HepG2 (cell line): ENCODE measurements around the gene UBAP2L. TPM values are rescaled to one million over a fixed set of nuclear protein-coding genes. Genes with fewer than 3 reads are reported as not detected.

Source experiments
- CBX1 ChIP-seq: IDR thresholded peaks from one replicate; pipeline ENCODE4 v1.6.1; 2016; ENCODE audit warnings: antibody characterized with exemption, low read depth
- FOXC1 ChIP-seq: sonication (generic); formaldehyde crosslinking; IDR thresholded peaks from 2 replicates; pipeline ENCODE4 v1.8.0; 2022; ENCODE audit warnings: mild to moderate bottlenecking, missing genetic modification reagents, borderline replicate concordance
- KDM2A ChIP-seq: sonication (generic); formaldehyde crosslinking; IDR thresholded peaks from 2 replicates; pipeline ENCODE4 v1.4.0; 2020; ENCODE audit warnings: low read depth, missing genetic modification reagents, borderline replicate concordance
- KDM5A ChIP-seq: fragments of 200-600 bp; sonication (generic); IDR thresholded peaks from 2 replicates; pipeline ENCODE4 v1.7.0; 2018; ENCODE audit warnings: antibody characterized with exemption, mild to moderate bottlenecking, low read length, borderline replicate concordance
- RFX3 ChIP-seq: IDR thresholded peaks from 2 replicates; pipeline ENCODE4 v1.6.1; 2016; ENCODE audit warnings: missing biosample characterization, missing genetic modification reagents
- TMF1 ChIP-seq: sonication (generic); formaldehyde crosslinking; IDR thresholded peaks from 2 replicates; pipeline ENCODE4 v1.8.1; 2022; ENCODE audit warnings: low read depth, missing genetic modification reagents
- ZFP36L1 ChIP-seq: sonication (generic); formaldehyde crosslinking; IDR thresholded peaks from 2 replicates; pipeline ENCODE4 v1.8.0; 2022; ENCODE audit warnings: mild to moderate bottlenecking, missing genetic modification reagents, moderate library complexity
- ZFP91 ChIP-seq: sonication (generic); formaldehyde crosslinking; IDR thresholded peaks from 2 replicates; pipeline ENCODE4 v1.9.0; 2022; ENCODE audit warnings: missing genetic modification reagents, mild to moderate bottlenecking, borderline replicate concordance
- ZNF574 ChIP-seq: sonication (generic); formaldehyde crosslinking; IDR thresholded peaks from 2 replicates; pipeline ENCODE4 v1.4.0; 2020; ENCODE audit warnings: missing genetic modification reagents
- ZNF788 ChIP-seq: sonication (generic); formaldehyde crosslinking; IDR thresholded peaks from 2 replicates; pipeline ENCODE4 v1.5.0; 2020; ENCODE audit warnings: mild to moderate bottlenecking, missing genetic modification reagents, borderline replicate concordance
- ZNF841 ChIP-seq: sonication (generic); formaldehyde crosslinking; IDR thresholded peaks from 2 replicates; pipeline ENCODE4 v1.8.1; 2023; ENCODE audit warnings: missing genetic modification reagents, borderline replicate concordance
- polyA plus RNA-seq, 8 experiments: library from polyadenylated mRNA; depleted of rRNA in 3 of 8; stranded (reverse) in 7 of 8; unstranded in 1 of 8; fragments of >200 nt; fragmentation: Illumina TruSeq in 4 of 8; extraction: Trizol in 4 of 8; gene quantifications; 2 replicates each; pipeline versions ENCODE4 v1.2.1 to v1.2.3, GENCODE V29; 2011 to 2016; ENCODE audit warnings: low read depth in 4 of 8, missing spikeins in 1 of 8, mixed read lengths in 1 of 8; ENCODE audit not compliant: insufficient read depth in 1 of 8
- total RNA-seq, 5 experiments: library from RNA; depleted of rRNA; stranded (reverse); fragments of >200 nt; fragmentation: Illumina TruSeq; extraction: Trizol; gene quantifications; 2 replicates each; pipeline ENCODE4 v1.2.3, GENCODE V29; 2016; ENCODE audit warnings: low read depth in 1 of 5
- TF ChIP-seq, protein P1 (sequence below): IDR thresholded peaks from 2 replicates; pipeline ENCODE4 v1.6.1; 2016; ENCODE audit warnings: low read depth, missing genetic modification reagents, missing compliant biosample characterization
- TF ChIP-seq, protein P2 (sequence below): sonication (generic); formaldehyde crosslinking; IDR thresholded peaks from 2 replicates; pipeline ENCODE4 v1.5.1; 2020; ENCODE audit warnings: mild to moderate bottlenecking, missing genetic modification reagents

Gene UBAP2L
- total and polyA plus RNA-seq, 2 of the 13 experiments (the other 11 are each of a cell fraction or from before 2014, with no cell fraction given): 74.2 to 159 TPM

GRCh38 chr1:154272217-154272998 is 51.7 kb downstream of the UBAP2L start, which contains the start of gene HAX1 (continued):
- TF ChIP-seq, protein P1, sequence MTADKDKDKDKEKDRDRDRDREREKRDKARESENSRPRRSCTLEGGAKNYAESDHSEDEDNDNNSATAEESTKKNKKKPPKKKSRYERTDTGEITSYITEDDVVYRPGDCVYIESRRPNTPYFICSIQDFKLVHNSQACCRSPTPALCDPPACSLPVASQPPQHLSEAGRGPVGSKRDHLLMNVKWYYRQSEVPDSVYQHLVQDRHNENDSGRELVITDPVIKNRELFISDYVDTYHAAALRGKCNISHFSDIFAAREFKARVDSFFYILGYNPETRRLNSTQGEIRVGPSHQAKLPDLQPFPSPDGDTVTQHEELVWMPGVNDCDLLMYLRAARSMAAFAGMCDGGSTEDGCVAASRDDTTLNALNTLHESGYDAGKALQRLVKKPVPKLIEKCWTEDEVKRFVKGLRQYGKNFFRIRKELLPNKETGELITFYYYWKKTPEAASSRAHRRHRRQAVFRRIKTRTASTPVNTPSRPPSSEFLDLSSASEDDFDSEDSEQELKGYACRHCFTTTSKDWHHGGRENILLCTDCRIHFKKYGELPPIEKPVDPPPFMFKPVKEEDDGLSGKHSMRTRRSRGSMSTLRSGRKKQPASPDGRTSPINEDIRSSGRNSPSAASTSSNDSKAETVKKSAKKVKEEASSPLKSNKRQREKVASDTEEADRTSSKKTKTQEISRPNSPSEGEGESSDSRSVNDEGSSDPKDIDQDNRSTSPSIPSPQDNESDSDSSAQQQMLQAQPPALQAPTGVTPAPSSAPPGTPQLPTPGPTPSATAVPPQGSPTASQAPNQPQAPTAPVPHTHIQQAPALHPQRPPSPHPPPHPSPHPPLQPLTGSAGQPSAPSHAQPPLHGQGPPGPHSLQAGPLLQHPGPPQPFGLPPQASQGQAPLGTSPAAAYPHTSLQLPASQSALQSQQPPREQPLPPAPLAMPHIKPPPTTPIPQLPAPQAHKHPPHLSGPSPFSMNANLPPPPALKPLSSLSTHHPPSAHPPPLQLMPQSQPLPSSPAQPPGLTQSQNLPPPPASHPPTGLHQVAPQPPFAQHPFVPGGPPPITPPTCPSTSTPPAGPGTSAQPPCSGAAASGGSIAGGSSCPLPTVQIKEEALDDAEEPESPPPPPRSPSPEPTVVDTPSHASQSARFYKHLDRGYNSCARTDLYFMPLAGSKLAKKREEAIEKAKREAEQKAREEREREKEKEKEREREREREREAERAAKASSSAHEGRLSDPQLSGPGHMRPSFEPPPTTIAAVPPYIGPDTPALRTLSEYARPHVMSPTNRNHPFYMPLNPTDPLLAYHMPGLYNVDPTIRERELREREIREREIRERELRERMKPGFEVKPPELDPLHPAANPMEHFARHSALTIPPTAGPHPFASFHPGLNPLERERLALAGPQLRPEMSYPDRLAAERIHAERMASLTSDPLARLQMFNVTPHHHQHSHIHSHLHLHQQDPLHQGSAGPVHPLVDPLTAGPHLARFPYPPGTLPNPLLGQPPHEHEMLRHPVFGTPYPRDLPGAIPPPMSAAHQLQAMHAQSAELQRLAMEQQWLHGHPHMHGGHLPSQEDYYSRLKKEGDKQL: no peak
- TF ChIP-seq FOXC1 (CRISPR knock-in tag): peak; percentile 68; the same call in 1 of the 2 replicates
- 0 out of 2 replicates have a peak, but pooled peaks have one; percentile 22 for TF ChIP-seq RFX3
- TF ChIP-seq, protein P2, sequence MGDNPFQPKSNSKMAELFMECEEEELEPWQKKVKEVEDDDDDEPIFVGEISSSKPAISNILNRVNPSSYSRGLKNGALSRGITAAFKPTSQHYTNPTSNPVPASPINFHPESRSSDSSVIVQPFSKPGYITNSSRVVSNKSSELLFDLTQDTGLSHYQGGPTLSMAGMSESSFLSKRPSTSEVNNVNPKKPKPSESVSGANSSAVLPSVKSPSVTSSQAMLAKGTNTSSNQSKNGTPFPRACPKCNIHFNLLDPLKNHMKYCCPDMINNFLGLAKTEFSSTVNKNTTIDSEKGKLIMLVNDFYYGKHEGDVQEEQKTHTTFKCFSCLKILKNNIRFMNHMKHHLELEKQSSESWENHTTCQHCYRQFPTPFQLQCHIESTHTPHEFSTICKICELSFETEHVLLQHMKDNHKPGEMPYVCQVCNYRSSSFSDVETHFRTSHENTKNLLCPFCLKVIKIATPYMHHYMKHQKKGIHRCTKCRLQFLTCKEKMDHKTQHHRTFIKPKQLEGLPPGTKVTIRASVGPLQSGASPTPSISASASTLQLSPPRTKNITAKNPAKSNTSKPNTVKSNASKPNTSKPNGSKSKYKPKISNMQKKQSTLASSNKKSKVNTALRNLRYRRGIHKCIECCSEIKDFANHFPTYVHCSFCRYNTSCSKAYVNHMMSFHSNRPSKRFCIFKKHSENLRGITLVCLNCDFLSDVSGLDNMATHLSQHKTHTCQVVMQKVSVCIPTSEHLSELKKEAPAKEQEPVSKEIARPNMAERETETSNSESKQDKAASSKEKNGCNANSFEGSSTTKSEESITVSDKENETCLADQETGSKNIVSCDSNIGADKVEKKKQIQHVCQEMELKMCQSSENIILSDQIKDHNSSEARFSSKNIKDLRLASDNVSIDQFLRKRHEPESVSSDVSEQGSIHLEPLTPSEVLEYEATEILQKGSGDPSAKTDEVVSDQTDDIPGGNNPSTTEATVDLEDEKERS (CRISPR knock-in tag): no peak
- no peak for TF ChIP-seq ZNF841 (CRISPR knock-in tag)
- TF ChIP-seq KDM5A: peak; percentile 100
- peak; percentile 79 for TF ChIP-seq ZFP91 (CRISPR knock-in tag)
- peak; percentile 61 for TF ChIP-seq CBX1
- TF ChIP-seq ZFP36L1 (CRISPR knock-in tag): no peak
- TF ChIP-seq TMF1 (CRISPR knock-in tag): peak; percentile 58; the same call in 1 of the 2 replicates
- peak; percentile 74 for TF ChIP-seq ZNF788 (CRISPR knock-in tag)
- peak; percentile 88 for TF ChIP-seq ZNF574 (CRISPR knock-in tag)
- peak; percentile 99 for TF ChIP-seq KDM2A (CRISPR knock-in tag)
